Breast epithelium (tissue), 3 donors: ENCODE measurements around the gene TBCA.

ENCODE experiments used
- POLR2A ChIP-seq: fragments of 450-650 bp; IDR thresholded peaks from one replicate; pipeline ENCODE4 v1.6.1; 2016; ENCODE audit warnings: antibody characterized with exemption, mild to moderate bottlenecking, moderate library complexity
- POLR2AphosphoS5 ChIP-seq, 3 donors: sonication (generic); formaldehyde crosslinking; IDR thresholded peaks; one replicate each; pipeline ENCODE4 v1.6.1; 2017; ENCODE audit warnings: antibody characterized with exemption in 3 of 3
- TF ChIP-seq, protein P1 (sequence below), 3 donors: fragments of 450-650 bp; IDR thresholded peaks; one replicate each; pipeline ENCODE4 v1.5.1; 2016 to 2017; ENCODE audit warnings: antibody characterized with exemption in 3 of 3, mild to moderate bottlenecking in 3 of 3, moderate library complexity in 3 of 3

- TF ChIP-seq, protein P1, sequence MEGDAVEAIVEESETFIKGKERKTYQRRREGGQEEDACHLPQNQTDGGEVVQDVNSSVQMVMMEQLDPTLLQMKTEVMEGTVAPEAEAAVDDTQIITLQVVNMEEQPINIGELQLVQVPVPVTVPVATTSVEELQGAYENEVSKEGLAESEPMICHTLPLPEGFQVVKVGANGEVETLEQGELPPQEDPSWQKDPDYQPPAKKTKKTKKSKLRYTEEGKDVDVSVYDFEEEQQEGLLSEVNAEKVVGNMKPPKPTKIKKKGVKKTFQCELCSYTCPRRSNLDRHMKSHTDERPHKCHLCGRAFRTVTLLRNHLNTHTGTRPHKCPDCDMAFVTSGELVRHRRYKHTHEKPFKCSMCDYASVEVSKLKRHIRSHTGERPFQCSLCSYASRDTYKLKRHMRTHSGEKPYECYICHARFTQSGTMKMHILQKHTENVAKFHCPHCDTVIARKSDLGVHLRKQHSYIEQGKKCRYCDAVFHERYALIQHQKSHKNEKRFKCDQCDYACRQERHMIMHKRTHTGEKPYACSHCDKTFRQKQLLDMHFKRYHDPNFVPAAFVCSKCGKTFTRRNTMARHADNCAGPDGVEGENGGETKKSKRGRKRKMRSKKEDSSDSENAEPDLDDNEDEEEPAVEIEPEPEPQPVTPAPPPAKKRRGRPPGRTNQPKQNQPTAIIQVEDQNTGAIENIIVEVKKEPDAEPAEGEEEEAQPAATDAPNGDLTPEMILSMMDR (IDR thresholded peaks at IDR 0.05), result no peak
- TF ChIP-seq POLR2A (no peak), POLR2AphosphoS5 (IDR thresholded peaks at IDR 0.05) (no peak)
These were observed 51.2 kb downstream of the TBCA start for GRCh38 chr5:77724934-77725333.
